ENCODE measurements around the gene PSMD2.

PSMD2 gene

GRCh38 chr3:184343200-184343876 lies 44.3 kb downstream of the PSMD2 start:
- no peak for DNase-seq

- no peak for DNase-seq
These were observed 45.7 kb downstream of the PSMD2 start for GRCh38 chr3:184344579-184345316.

- DNase-seq = no peak
These were observed 46.5 kb downstream of the PSMD2 start for GRCh38 chr3:184345317-184346144.

DNA sequence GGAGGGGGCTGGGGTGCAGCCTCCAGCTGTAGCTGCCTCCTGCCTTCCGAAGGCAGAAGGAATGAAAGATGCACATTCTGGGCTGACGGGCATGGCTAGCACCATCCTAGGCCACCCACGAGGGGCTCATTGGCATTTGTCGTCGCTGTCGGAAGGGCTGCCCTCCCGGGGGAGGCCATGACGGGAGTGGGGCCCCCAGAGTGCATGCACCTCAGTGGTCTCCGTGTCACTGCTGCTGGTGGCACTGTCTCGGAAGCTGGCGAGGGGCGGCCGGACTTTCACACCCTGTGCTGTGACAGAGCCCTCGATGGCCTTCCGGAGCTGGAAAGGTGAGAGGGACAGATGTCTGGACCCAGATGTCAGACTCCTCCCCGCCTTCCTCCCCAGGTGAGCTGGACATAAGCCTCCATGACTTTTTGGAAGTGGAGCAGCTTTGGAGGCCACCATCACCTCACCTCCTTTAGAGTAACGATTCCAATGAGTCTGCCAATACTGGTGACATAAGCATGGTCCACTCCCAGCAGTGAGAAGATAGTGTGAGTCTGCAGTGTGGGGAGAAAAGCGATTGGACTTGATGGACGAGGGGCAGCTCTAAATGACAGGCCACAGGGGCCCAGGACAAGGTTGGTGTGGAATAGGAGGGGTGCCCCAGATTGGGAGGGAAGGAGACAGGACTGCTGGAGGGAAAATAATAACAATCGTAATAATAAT lies 47.6 kb downstream of the PSMD2 start:
- no peak for DNase-seq

- no peak for DNase-seq
These were observed 48.4 kb downstream of the PSMD2 start for GRCh38 chr3:184347321-184348056.

DNA sequence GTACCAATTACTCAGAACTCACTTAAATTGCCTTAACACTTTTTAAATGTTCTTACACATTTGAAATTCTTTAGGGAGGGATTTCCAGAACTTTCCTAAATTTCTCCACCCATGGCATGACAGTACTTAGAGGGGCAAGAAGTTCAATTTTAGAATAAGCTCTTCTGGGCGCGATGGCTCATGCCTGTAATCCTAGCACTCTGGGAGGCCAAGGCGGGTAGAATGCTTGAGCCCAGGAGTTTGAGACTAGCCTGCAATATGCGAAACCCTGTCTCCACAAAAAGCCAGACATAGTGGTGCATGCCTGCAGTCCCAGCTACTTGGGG lies 49.0 kb downstream of the PSMD2 start:
- no peak for DNase-seq

DNA sequence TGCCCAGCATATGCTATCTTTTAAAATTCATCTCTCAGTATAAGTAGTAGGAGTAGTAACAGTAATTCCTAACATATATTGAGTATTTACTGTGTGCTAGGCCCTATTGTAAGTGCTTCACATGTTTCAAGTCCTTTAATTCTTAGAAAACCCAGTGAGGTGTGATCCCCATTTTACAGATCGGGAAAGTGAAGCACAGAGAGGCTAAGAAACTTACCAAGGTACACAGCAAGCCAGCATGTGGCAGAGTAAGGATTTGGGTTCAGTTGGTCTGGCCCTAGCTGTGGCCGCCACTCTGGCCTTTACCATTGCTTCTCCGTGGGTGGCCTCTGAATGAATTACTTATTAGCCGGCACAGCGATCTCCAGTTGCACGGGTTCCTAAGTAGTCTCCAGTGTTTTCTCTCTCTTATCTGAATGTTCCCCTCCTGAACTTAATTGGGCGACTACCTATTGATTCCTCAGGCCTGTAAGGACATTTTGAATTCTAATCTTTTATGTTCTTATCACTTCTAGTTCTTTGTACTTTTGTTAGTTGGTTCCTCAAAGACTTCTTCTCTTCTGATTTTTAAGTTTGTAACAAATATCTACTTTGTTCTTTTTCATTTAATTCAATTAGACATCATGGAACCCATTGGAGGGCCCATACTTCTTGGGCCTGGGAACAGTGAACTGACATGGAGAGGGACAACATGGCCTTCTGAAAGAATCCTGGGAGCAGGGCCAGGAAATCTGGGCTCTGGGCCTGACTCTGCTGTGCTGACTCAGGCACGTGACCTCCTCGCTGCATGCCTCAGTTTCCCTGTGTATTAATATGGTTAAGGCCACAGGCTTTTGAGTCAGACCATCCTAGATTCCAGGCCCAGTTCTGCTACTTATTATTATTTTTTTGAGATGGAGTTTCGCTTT lies 50.8 kb downstream of the PSMD2 start:
- no peak for DNase-seq

GRCh38 chr3:184350618-184351017 lies 51.6 kb downstream of the PSMD2 start:
- no peak for DNase-seq

DNA sequence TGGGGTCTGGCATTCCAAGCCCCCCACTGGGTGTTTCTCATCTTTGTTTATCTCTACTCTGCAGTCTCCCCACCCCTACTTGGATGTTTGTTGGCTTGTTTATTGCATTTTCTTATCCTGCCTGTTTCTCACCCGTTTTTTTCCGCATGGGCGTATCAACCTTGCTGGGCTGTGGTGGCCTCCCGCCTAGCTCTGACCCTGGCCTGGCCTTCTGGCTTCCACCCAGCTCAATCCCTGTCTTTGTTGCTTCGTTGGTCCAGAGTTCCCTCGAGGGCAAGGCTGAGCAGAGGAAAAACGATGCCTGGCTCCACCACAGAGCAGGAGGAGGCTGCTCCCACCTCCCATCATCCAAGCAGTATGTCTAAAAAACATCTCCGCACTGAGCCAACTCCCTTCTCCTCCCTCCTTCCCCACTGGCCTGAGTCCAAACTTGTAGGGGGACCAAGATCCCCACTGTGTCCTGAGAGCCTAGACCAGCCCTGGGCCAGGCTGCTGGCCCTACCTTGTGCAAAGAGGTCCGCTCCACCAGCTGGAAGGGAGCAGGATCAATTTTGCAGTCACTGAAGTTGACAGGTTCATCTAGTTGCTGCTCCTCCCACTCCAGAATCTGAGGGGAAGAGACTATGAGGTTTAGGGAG lies 52.6 kb downstream of the PSMD2 start:
- no peak for DNase-seq

DNA sequence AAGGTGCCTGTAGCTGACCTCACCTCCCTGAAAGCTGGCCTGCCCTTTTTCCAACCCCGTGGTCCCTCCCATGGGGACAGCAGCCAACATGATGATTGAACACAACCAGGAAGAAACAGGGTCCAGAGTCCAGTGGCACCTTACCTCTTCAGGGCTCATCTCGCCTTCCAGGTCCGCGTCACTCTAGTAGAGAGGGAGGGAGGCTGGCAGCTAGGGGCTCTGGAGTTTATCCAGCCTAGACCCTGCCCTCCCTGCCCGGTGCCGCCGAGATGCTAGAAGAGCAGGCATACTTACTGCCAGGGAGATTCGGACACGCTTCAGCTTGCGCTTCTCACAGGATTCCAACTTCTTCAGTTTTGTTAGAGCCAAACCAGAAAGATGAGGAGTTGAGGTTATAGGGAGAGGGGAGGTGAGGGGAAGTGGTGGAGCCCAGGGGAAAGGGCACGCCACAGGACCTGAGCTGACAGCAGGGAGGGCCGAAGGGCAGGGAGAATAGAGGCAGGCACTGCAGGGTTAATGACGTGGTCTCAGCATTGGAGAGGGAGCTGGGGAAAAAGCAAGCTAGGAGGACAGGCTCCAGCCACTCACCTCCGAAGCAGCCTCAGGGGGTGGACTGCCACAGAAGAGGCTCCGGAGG lies 53.2 kb downstream of the PSMD2 start:
- DNase-seq = no peak

DNA sequence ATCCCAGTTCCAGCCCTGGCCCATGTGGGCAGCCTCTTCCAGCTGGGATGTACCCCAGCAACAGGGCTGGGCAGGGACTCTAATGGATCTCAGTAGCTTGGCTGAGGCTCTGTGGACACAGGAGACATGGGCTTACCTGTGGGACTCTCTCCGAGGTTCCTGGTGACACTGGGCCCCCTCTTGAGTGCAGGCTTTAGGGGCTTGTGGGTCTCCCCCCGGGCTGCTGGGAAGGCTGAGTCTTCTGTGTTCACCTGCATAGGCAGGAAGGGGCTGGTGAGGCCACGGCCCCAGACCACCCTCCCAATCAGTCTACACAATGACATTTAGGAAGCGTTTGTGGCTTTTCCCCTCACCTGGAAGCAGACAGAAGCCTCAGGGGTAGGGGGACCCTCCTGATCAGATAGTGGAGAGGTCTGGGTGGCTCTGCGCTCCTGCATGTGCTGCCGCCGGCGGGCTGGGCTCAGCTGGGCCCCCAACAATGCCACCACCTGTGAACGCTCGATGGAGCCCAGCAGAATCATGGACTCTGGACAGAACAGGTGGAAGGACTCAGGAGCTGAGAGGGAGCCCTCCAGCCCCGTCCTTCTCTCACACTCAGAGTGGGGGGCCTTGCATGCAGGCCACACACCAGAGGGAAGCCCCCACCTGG lies 54.0 kb downstream of the PSMD2 start:
- no peak for DNase-seq

GRCh38 chr3:184353546-184353941 lies 54.5 kb downstream of the PSMD2 start:
- no peak for DNase-seq

DNA sequence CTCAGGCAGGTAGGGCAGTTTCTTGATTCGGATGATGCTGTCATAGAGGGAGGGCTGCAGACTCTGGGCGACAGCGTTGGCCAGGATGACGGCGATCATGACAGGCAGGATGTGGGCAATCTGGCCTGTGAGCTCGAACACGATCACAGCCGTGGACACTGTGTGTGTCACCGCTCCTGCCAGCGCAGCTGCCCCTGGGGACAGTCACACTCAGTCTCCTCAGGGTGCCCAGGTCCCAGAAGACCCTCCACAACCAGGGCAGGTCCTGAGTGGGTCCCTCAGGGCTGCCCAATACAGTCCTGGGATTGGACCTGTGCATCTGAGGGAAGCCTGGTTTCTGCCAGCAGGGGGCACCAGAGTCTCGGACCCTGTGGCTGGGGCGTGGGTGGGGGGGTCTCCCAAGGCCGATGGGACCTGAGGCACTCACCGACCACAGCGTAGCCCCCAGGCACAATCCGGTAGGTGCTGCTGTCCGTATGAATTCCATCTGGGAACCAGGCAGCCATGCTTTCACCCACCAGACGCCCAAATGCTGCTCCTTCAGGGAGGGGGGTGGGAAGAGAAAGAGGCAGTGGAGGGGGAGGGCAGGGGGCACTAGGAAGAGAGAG lies 55.2 kb downstream of the PSMD2 start:
- no peak for DNase-seq

GRCh38 chr3:184354754-184355153 lies 55.7 kb downstream of the PSMD2 start:
- no peak for DNase-seq

DNA sequence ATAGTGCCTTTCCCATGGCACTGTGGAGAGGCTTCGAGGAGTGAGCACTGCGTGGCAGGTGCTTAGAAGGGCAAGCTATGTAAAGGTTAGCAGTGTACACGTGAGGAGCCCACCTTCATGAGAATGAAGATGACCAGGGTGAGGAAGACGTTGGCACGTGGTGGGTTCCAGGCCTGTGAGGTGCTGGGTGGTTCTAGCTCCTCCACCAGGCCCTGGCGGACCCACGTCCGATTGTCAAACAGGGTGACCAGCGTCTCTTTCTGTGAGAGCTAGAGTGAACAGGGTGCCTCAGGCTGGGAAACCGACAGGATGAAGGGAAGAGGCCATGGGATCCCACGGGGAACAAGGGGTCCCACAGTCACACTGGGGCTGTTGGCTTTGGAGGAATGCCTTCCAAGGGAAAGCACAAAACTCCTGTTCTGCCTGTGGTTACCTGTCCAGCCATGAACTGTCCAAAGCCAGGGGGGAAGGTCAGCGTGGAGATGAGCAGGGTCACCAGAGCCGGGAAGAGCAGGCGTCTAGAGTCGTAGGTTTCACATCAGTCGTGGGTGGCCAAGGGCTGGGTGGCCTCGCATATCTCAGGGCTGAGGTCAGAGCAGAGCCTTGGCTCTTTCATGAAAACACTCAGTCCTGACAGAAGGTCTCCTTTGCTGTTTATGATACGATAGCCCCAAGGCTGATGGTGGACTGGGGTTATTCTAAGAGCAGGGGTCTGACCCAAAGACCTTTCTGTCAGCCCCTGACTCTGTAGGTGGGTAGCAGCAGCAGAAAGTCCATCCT lies 56.4 kb downstream of the PSMD2 start:
- DNase-seq = no peak

GRCh38 chr3:184357248-184358123 lies 58.4 kb downstream of the PSMD2 start:
- no peak for DNase-seq

DNA sequence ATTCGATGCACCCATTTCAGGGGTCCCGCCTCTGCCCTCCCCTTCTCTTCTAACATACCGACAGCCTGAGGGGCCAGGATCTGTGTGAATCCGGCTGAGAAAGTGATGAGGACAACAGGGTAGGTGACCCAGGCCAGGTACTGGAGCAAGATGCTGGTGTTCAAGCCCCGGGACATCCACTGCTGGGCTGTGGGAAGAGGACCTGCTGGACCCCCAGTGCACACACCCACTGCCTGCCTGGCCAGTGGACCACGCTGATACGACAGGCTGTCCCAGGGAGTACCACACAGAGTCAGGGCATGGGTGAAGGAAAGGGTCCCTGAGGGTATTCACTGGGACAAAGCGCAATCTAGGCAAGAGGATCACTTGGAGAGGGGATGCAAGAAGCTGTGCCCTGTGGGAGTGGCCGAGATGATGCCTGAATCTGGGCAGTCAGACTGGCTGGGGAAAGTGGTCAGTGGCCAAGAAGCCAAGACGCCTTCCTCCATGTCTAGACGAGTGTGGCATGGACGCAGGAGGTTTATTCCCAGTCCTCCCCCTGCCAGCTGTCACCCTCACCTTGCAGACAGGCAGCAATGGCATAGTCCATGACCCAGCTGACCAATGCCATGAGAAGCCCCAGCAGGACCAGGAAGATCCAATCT lies 59.2 kb downstream of the PSMD2 start:
- no peak for DNase-seq

All from NCI-H446 treated with DMSO at 0.1 percent for 48 hours (cell line).